Measurements from ENCODE around the gene KRT76. TPM values are rescaled to one million over a fixed set of nuclear protein-coding genes. Genes with fewer than 3 reads are reported as not detected.

The KRT76 gene
- total RNA-seq, 1 donor from 2014 or later: not detected

- no peak overlapping the region for H3K4me3 ChIP-seq (ENCODE audit: low read depth, low read length)
- DNase-seq (ENCODE audit: low read depth): no peak
- TF ChIP-seq, protein P1, sequence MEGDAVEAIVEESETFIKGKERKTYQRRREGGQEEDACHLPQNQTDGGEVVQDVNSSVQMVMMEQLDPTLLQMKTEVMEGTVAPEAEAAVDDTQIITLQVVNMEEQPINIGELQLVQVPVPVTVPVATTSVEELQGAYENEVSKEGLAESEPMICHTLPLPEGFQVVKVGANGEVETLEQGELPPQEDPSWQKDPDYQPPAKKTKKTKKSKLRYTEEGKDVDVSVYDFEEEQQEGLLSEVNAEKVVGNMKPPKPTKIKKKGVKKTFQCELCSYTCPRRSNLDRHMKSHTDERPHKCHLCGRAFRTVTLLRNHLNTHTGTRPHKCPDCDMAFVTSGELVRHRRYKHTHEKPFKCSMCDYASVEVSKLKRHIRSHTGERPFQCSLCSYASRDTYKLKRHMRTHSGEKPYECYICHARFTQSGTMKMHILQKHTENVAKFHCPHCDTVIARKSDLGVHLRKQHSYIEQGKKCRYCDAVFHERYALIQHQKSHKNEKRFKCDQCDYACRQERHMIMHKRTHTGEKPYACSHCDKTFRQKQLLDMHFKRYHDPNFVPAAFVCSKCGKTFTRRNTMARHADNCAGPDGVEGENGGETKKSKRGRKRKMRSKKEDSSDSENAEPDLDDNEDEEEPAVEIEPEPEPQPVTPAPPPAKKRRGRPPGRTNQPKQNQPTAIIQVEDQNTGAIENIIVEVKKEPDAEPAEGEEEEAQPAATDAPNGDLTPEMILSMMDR (IDR thresholded peaks at IDR 0.05; ENCODE audit: insufficient read depth, low read length, poor library complexity, severe bottlenecking): no peak
- H3K27me3 ChIP-seq (ENCODE audit: control insufficient read depth, insufficient read depth, low read length): peaks cover 5% of the 10 kb centered on the region
- H3K36me3 ChIP-seq (ENCODE audit: control insufficient read depth, insufficient read depth, low read length): no peaks in the 10 kb centered on the region
These were observed 37.6 kb upstream of the KRT76 start for GRCh38 chr12:52814710-52815155.

DNA sequence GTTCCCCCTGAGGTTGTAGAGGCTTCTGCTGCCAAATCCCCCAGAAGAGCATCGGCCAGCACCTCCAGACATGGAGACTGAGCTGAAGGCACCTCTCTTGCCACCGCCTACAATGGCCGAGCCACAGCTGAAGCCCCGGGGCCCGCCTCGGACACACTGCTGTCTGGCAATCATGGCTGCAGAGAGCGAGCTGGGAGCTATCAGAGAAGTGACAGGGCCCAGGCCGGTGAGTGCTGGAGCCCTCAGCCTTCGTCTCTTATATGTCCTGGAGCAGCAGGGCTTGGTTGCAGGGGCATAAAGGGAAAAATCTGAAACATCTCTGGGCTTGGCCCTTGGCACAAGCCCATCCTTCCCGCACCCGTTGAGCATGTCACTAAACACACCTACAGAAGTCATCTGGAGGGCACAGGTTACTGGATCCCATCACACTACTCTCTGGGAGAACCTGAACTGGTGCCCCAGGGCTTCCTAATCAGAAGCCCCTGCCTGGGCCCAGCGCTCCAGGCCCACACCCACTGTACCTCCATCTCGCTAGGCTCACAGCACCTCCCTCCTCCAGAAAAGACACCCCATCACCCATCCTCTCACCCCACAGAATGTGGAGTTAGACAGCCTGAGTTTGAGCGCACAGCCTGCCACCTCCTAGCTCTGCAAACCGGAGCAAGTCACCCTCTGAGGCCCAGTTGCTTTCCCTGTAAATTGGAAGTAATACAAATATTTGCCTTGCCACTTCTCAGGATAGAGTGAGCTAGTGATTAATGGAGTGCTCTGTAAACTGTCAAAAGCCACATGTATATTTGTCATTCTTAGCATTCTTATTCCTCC is 37.0 kb upstream of the KRT76 start, which contains the start of gene KRT4:
Gene KRT4 (minus strand): TSS at position 232 of the 825 bp plus-strand sequence. CDS start 58 bp downstream, at position 174.
- Histone ChIP-seq H3K4me3 (ENCODE audit: low read depth, low read length) (no peak within 1 kb of the TSS), H3K27me3 (ENCODE audit: control insufficient read depth, insufficient read depth, low read length) (peaks cover 5% of the 10 kb centered on the region), H3K36me3 (ENCODE audit: control insufficient read depth, insufficient read depth, low read length) (no peaks in the 10 kb centered on the region)
- TF ChIP-seq, protein P1 (IDR thresholded peaks at IDR 0.05; ENCODE audit: insufficient read depth, low read length, poor library complexity, severe bottlenecking): no peak
- DNase-seq (ENCODE audit: low read depth): no peak

DNA sequence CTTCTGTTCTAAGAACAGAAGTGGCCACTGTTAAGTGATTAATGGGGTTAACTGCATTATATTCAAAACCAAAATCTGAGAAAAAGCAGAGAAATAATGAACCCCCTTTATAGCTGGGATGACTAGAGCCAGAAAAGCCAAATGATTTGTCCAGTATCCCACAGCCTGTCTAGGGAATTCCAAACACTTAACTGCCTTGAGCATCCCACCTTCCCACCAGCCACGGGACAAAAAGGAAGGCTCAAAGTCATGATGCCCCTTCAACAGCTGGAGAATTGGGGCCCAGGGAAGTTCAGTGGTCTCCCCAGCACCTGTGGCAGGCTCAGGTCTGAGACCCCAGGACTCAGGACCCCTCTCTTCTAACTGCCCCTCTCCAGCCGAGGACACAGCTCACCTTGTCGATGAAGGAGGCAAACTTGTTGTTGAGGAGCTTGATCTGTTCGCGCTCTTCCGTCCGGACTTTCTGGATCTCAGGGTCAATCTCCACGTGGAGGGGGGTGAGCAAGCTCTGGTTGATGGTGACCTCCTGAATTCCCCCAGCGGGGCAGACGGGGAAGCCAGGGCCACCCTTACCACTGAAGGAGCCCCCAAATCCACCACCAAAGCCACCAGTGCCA is 36.2 kb upstream of the KRT76 start:
- DNase-seq (ENCODE audit: low read depth): no peak
- H3K4me3 ChIP-seq (ENCODE audit: low read depth, low read length): no peak overlapping the region
- TF ChIP-seq, protein P1 (IDR thresholded peaks at IDR 0.05; ENCODE audit: insufficient read depth, low read length, poor library complexity, severe bottlenecking): no peak
- peaks cover 11% of the 10 kb centered on the region for H3K27me3 ChIP-seq (ENCODE audit: control insufficient read depth, insufficient read depth, low read length)
- H3K36me3 ChIP-seq (ENCODE audit: control insufficient read depth, insufficient read depth, low read length): no peaks in the 10 kb centered on the region

GRCh38 chr12:52812749-52813148 is 35.6 kb upstream of the KRT76 start:
- H3K4me3 ChIP-seq (ENCODE audit: low read depth, low read length): no peak overlapping the region
- TF ChIP-seq, protein P1 (IDR thresholded peaks at IDR 0.05; ENCODE audit: insufficient read depth, low read length, poor library complexity, severe bottlenecking): no peak
- H3K36me3 ChIP-seq (ENCODE audit: control insufficient read depth, insufficient read depth, low read length): no peaks in the 10 kb centered on the region
- DNase-seq (ENCODE audit: low read depth): no peak
- peaks cover 9% of the 10 kb centered on the region for H3K27me3 ChIP-seq (ENCODE audit: control insufficient read depth, insufficient read depth, low read length)

GRCh38 chr12:52812073-52812400 is 34.9 kb upstream of the KRT76 start:
- TF ChIP-seq, protein P1 (IDR thresholded peaks at IDR 0.05; ENCODE audit: insufficient read depth, low read length, poor library complexity, severe bottlenecking): no peak
- no peak for DNase-seq (ENCODE audit: low read depth)
- H3K27me3 ChIP-seq (ENCODE audit: control insufficient read depth, insufficient read depth, low read length): peaks cover 9% of the 10 kb centered on the region
- H3K36me3 ChIP-seq (ENCODE audit: control insufficient read depth, insufficient read depth, low read length): no peaks in the 10 kb centered on the region
- H3K4me3 ChIP-seq (ENCODE audit: low read depth, low read length): no peak overlapping the region

All from kidney epithelial cell (primary cell).